ENCODE measurements around the gene MIER3. TPM values are rescaled to one million over a fixed set of nuclear protein-coding genes. Genes with fewer than 3 reads are reported as not detected.
A peak's percentile ranks its signal among the peaks of the same experiment; 100 is the strongest.

Gene MIER3
- total and polyA plus RNA-seq, 2 of the 13 experiments (the other 11 are each of a cell fraction or from before 2014, with no cell fraction given) = 14.6 to 38.8 TPM

DNA sequence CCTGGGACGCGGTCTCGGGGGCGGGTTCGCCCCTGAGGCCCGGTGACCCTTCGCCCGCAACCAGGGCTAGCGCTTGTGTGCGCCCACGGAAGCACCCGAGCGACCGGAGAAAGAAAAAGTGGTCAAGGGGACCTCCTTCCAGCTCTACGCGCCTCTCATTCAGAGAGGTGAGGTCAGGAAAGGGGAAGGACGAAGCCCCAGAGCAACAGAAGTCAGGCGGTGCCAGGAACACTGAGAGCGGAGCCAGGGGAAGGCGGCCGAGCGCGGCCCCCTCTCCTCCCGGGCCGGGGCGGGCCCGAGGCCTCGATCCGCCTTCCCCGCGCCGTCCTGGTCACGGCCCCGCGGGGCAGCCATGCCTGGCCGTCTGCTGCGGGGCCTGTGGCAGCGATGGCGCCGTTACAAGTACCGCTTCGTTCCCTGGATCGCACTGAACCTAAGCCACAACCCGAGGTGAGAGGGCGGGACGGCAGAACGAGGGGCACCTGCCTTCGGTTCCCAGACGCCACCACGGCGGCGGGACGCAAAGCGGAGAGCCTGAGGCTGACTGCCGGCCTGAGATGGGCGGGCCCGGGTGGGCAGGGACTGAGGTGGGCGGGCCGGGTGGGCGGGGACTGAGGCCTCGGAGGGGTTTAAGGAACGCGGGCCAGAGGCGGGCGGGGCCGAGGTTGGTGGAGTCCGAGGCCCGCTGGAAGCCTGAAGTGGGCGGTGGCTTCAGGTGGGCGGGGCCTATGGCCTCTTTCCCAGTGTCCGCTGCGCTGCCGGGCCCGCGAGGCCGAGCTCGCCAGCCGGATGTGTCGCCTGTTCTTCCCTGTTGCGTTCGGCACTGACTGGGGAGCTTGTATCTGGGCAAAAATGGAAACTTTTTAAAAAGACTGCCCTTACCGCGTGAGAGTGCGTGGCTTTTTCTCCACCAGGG lies 42.4 kb downstream of the MIER3 start, which contains the start of gene SETD9 (continued):
- TF ChIP-seq ESRRA (CRISPR knock-in tag; IDR thresholded peaks at IDR 0.05; ENCODE audit: low read depth) (peak; percentile 46; the same call in 1 of the 2 replicates), KLF9 (CRISPR knock-in tag; IDR thresholded peaks at IDR 0.05; ENCODE audit: low read depth) (0 out of 2 replicates have a peak, but pooled peaks have one; percentile 33), ZMAT3 (CRISPR knock-in tag; conservative IDR thresholded peaks at IDR 0.05) (peak; percentile 75; the same call in 1 of the 2 replicates), ZNF431 (CRISPR knock-in tag; IDR thresholded peaks at IDR 0.05; ENCODE audit: borderline replicate concordance, low read depth) (peak; percentile 54; the same call in 1 of the 2 replicates), ZNF34 (CRISPR knock-in tag; IDR thresholded peaks at IDR 0.05; ENCODE audit: borderline replicate concordance) (0 out of 2 replicates have a peak, but pooled peaks have one; percentile 8), RBAK (CRISPR knock-in tag; IDR thresholded peaks at IDR 0.05) (no peak), FOXM1 (CRISPR knock-in tag; IDR thresholded peaks at IDR 0.05) (no peak), ZFX (CRISPR knock-in tag; IDR thresholded peaks at IDR 0.05; ENCODE audit: low read depth) (peak; percentile 97), ZNF331 (CRISPR knock-in tag; IDR thresholded peaks at IDR 0.05) (peak; percentile 61; the same call in 1 of the 2 replicates), HNF4G (IDR thresholded peaks at IDR 0.05; ENCODE audit: borderline replicate concordance, low read depth, low read length) (peak; percentile 1; the same call in 1 of the 2 replicates), HNF4G (CRISPR knock-in tag; IDR thresholded peaks at IDR 0.05; ENCODE audit: borderline replicate concordance, low read depth) (0 out of 2 replicates have a peak, but pooled peaks have one; percentile 18), ZNF335 (CRISPR knock-in tag; IDR thresholded peaks at IDR 0.05) (0 out of 2 replicates have a peak, but pooled peaks have one; percentile 37), MTF1 (CRISPR knock-in tag; IDR thresholded peaks at IDR 0.05) (no peak), RFXAP (CRISPR knock-in tag; IDR thresholded peaks at IDR 0.05; ENCODE audit: borderline replicate concordance) (peak; percentile 37; the same call in 1 of the 2 replicates), RAD51 (IDR thresholded peaks at IDR 0.05; ENCODE audit: borderline replicate concordance) (no peak), TAF1 (CRISPR knock-in tag; IDR thresholded peaks at IDR 0.05) (peak; percentile 84), CEBPB (IDR thresholded peaks at IDR 0.05; ENCODE audit: borderline replicate concordance, low read depth, low read length) (no peak), ZNF33A (CRISPR knock-in tag; IDR thresholded peaks at IDR 0.05; ENCODE audit: borderline replicate concordance) (0 out of 2 replicates have a peak, but pooled peaks have one; percentile 33), ZNF44 (CRISPR knock-in tag; IDR thresholded peaks at IDR 0.05) (no peak; the same call in 1 of the 2 replicates), PITX1 (CRISPR knock-in tag; IDR thresholded peaks at IDR 0.05) (peak; percentile 32; the same call in 1 of the 2 replicates), ZBTB3 (CRISPR knock-in tag; IDR thresholded peaks at IDR 0.05; ENCODE audit: borderline replicate concordance, low read depth) (no peak), TARDBP (CRISPR knock-in tag; IDR thresholded peaks at IDR 0.05) (0 out of 2 replicates have a peak, but pooled peaks have one; percentile 5), SP1 (IDR thresholded peaks at IDR 0.05) (no peak), SP1 (CRISPR knock-in tag; IDR thresholded peaks at IDR 0.05) (peak; percentile 80), ZNF614 (CRISPR knock-in tag; IDR thresholded peaks at IDR 0.05; ENCODE audit: borderline replicate concordance) (peak; percentile 49; the same call in 1 of the 2 replicates)
- TF ChIP-seq, protein P1, sequence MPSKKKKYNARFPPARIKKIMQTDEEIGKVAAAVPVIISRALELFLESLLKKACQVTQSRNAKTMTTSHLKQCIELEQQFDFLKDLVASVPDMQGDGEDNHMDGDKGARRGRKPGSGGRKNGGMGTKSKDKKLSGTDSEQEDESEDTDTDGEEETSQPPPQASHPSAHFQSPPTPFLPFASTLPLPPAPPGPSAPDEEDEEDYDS (CRISPR knock-in tag; IDR thresholded peaks at IDR 0.05) = peak; percentile 75
- TF ChIP-seq, protein P2, sequence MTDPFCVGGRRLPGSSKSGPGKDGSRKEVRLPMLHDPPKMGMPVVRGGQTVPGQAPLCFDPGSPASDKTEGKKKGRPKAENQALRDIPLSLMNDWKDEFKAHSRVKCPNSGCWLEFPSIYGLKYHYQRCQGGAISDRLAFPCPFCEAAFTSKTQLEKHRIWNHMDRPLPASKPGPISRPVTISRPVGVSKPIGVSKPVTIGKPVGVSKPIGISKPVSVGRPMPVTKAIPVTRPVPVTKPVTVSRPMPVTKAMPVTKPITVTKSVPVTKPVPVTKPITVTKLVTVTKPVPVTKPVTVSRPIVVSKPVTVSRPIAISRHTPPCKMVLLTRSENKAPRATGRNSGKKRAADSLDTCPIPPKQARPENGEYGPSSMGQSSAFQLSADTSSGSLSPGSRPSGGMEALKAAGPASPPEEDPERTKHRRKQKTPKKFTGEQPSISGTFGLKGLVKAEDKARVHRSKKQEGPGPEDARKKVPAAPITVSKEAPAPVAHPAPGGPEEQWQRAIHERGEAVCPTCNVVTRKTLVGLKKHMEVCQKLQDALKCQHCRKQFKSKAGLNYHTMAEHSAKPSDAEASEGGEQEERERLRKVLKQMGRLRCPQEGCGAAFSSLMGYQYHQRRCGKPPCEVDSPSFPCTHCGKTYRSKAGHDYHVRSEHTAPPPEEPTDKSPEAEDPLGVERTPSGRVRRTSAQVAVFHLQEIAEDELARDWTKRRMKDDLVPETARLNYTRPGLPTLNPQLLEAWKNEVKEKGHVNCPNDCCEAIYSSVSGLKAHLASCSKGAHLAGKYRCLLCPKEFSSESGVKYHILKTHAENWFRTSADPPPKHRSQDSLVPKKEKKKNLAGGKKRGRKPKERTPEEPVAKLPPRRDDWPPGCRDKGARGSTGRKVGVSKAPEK (CRISPR knock-in tag; IDR thresholded peaks at IDR 0.05; ENCODE audit: borderline replicate concordance) = no peak
- TF ChIP-seq, protein P3, sequence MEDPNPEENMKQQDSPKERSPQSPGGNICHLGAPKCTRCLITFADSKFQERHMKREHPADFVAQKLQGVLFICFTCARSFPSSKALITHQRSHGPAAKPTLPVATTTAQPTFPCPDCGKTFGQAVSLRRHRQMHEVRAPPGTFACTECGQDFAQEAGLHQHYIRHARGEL (CRISPR knock-in tag; IDR thresholded peaks at IDR 0.05) = no peak
